ENCODE results near the gene BCR. TPM values are rescaled to one million over a fixed set of nuclear protein-coding genes. Genes with fewer than 3 reads are reported as not detected.
A peak's percentile ranks its signal among the peaks of the same experiment; 100 is the strongest.
"Not testable (repeated sequence)": the region's sequence is repeated elsewhere in the genome, so short reads cannot be mapped to it uniquely, and the experiment has no call there.

The BCR gene
- total RNA-seq: 29.0 TPM
- long read RNA-seq, full-length matches to known transcripts: 27 of 47 reads
- long read RNA-seq, partial matches to known transcripts: 10 of 47 reads
- long read RNA-seq, other reads (novel, unspliced or antisense): 10 of 47 reads

DNA sequence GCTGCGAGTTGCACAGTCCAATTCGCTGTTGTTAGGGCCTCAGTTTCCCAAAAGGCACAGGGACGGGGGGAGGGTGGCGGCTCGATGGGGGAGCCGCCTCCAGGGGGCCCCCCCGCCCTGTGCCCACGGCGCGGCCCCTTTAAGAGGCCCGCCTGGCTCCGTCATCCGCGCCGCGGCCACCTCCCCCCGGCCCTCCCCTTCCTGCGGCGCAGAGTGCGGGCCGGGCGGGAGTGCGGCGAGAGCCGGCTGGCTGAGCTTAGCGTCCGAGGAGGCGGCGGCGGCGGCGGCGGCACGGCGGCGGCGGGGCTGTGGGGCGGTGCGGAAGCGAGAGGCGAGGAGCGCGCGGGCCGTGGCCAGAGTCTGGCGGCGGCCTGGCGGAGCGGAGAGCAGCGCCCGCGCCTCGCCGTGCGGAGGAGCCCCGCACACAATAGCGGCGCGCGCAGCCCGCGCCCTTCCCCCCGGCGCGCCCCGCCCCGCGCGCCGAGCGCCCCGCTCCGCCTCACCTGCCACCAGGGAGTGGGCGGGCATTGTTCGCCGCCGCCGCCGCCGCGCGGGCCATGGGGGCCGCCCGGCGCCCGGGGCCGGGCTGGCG is at the start of gene BCR:
Gene BCR, plus strand, starts transcription at position 209 of the 592 bp plus-strand sequence. CDS start 452 bp downstream, outside the sequence.
- ATAC-seq (peak; percentile 92), DNase-seq (ENCODE audit: missing footprints) (peak; percentile 87)
- intact Hi-C loops (cut with DNase I): loop anchor here (5.0 kb wide), 1 partner anchor 47 kb away; no protein-coding TSS in a partner anchor

DNA sequence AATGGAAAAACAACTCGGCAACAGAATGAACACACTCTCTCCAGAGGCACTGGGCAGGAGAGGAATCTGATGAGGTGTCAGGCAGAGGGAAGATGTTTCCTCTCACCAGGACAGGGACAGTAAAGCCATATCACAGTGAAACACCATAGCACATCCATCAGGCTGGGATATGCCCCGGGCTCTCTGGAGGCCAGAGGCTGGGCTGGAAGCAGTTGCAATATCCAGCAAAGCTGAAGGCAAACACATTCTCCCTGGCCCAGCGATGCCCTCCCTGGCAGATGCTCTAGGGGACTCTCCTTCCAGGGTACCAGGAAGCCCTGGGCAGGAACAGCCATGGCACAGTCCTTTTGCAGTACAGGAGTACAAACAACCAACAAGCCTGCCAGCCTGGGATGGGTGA is 49.6 kb upstream of the BCR start:
- no peak for DNase-seq (ENCODE audit: missing footprints)
- intact Hi-C loops (cut with DNase I): no loop called here
- no peak for ATAC-seq

DNA sequence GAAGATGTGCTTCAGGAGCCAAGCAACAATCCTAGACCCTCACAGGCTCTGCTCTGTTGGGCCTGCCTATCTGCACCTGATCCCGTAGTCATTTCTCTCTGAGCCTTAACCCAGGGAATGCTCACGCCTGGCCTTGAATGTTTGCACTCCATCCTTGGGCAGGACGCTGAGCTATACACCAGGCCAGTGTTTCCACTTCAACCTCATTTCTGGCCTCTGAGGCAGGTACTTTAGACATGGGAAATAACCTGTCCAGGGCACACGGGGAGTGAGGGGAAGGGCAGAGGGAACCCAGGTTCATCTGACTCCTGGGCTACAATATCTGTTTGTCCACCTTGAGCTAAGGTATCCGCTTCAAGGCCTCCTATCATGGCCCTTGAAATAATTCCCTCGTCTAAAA is 48.4 kb upstream of the BCR start:
- DNase-seq (ENCODE audit: missing footprints) (no peak), ATAC-seq (no peak)
- intact Hi-C loops (cut with DNase I): no loop called here

GRCh38 chr22:23132376-23133091 is 47.8 kb upstream of the BCR start:
- no peak for DNase-seq (ENCODE audit: missing footprints)
- intact Hi-C loops (cut with DNase I): no loop called here
- no peak for ATAC-seq

- ATAC-seq (no peak), DNase-seq (ENCODE audit: missing footprints) (no peak)
- intact Hi-C loops (cut with DNase I): no loop called here
These were observed 46.4 kb upstream of the BCR start for GRCh38 chr22:23133922-23134321.

DNA sequence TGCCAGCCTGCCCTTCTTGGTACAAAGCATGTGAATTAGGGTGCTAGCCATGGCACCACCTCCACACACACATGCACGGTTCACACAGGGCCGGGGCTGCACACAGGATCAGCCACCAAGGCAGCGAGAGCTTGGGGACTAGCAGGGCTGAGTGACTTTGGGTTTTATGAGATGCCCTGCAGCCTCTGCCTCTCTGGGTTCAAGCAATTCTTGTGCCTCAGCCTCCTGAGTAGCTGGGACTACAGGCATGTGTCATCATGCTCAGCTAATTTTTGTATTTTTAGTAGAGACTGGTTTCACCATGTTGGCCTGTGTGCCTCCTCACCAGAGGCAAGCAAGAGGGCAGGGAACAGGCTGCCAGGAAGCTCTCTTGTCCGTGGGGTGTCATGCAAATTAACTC is 43.3 kb upstream of the BCR start:
- ATAC-seq; intact Hi-C loops (cut with DNase I); DNase-seq (ENCODE audit: missing footprints): not testable (repeated sequence)

- no peak for ATAC-seq
- intact Hi-C loops (cut with DNase I): no loop called here
- no peak for DNase-seq (ENCODE audit: missing footprints)
These were observed 42.8 kb upstream of the BCR start for GRCh38 chr22:23137468-23137867.

GRCh38 chr22:23137905-23138561 is 42.3 kb upstream of the BCR start:
- no peak for ATAC-seq
- DNase-seq (ENCODE audit: missing footprints): no peak
- intact Hi-C loops (cut with DNase I): no loop called here

DNA sequence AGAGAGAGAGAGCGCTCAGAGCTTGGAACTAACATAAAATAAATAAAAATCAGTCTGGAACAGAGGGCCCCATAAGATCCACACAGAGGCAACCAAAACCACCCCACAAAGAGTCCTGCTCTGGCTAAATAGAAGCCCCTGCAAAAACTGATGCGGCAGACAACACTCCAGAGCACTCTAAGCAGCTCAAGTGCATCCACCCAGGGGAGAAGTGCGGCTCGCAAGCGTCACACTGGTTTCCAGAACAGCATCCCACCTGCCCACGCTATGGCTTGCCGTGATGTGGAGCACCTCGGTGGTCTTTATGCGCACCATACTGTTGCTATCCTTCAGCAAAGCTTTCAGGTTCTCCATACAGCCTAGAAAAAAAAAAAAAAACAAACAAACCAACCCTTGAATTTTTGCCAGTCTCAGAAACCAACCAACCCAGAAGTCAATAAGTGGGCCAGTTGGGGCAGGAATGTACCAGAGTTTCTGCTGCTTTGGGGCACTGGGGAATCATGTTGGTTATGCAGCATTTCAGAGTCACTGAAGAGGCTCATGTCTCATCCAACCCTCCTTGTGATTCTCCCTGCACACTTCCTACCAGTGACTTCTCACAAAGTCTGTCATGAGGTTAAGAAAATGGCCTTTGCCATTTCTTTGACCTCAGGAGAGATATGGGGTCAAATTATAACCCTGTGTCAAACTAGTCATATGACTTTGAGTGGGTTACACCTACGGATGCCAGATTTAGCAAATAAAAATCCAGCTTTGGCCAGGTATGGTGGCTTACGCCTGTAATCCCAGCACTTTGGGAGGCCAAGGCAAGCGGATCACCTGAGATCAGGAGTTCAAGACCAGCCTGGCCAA is 41.5 kb upstream of the BCR start:
- DNase-seq (ENCODE audit: missing footprints) (no peak), ATAC-seq (no peak)
- intact Hi-C loops (cut with DNase I): no loop called here

- intact Hi-C loops (cut with DNase I): no loop called here
- no peak for ATAC-seq
- DNase-seq (ENCODE audit: missing footprints): no peak
These were observed 39.9 kb upstream of the BCR start for GRCh38 chr22:23140385-23140784.

GRCh38 chr22:23142546-23143105 is 37.7 kb upstream of the BCR start:
- intact Hi-C loops (cut with DNase I): no loop called here
- DNase-seq (ENCODE audit: missing footprints) (no peak), ATAC-seq (no peak)

- DNase-seq (ENCODE audit: missing footprints) (no peak), ATAC-seq (no peak)
- intact Hi-C loops (cut with DNase I): no loop called here
These were observed 37.2 kb upstream of the BCR start for GRCh38 chr22:23143119-23143518.

DNA sequence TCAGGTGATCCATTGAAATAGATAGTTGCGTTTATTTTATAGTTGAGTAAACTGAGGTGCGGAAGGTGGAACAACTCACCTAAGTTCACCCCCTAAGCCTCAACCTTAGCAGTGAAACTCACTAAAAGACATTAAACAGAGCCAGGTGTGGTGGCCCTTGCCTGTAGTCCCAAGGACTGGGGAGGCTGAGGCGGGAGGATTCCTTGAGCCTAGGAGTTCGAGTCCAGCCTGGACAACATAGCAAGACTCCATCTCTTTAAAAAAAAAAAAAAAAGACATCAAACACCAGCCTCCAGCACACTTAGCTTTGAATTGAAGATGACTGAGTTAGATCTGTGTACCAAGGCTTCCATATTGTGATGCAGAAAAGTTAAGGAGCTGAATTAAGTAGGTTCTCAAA is 35.9 kb upstream of the BCR start:
- intact Hi-C loops (cut with DNase I): no loop called here

GRCh38 chr22:23144932-23145877 is 35.1 kb upstream of the BCR start, which contains the start of gene RAB36:
Gene RAB36 (plus strand): TSS chr22:23145477. CDS start chr22:23146617, 1,140 bp downstream.
- intact Hi-C loops (cut with DNase I): no loop called here
- ATAC-seq: peak; percentile 79
- peak; percentile 98 for DNase-seq (ENCODE audit: missing footprints)

More for the DNA sequence above, 35.9 kb upstream of the BCR start:
- DNase-seq (ENCODE audit: missing footprints): no peak
- no peak for ATAC-seq

DNA sequence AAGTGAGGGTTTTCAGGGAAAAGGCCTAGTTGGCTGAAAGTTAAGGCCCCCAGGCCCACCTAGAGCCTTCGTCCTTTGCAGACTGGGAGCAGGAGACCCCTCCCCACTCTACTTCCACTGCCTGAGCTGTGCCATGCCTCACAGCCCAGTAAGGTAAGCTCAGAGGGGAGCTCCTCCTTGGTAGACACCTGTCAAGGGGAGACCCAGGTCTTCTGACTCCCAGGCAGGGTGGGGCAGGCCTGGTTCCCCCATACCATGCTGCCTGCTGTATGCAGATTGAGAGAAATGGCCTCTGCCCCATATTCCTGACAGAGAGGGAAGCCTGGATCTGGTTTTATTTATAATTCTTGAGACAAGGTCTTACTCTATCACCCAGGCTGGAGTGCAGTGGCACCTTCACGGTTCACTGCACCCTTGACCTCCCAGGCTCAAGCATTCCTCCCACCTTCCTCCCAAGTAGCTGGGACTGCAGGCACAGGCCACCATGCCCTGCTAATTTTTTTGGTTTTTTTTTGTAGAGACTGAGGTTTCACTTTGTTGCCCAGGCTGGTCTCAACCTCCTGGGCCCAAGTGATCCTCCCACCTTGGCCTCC is 34.3 kb upstream of the BCR start:
- DNase-seq (ENCODE audit: missing footprints): no peak
- intact Hi-C loops (cut with DNase I): no loop called here
- ATAC-seq: no peak

GRCh38 chr22:23146478-23147205 is 33.7 kb upstream of the BCR start:
- no peak for DNase-seq (ENCODE audit: missing footprints)
- no peak for ATAC-seq
- intact Hi-C loops (cut with DNase I): no loop called here

Measured in Right ventricle myocardium inferior (tissue), 1 donor.